ENCODE data around the gene FAM118B.

The FAM118B gene

DNA sequence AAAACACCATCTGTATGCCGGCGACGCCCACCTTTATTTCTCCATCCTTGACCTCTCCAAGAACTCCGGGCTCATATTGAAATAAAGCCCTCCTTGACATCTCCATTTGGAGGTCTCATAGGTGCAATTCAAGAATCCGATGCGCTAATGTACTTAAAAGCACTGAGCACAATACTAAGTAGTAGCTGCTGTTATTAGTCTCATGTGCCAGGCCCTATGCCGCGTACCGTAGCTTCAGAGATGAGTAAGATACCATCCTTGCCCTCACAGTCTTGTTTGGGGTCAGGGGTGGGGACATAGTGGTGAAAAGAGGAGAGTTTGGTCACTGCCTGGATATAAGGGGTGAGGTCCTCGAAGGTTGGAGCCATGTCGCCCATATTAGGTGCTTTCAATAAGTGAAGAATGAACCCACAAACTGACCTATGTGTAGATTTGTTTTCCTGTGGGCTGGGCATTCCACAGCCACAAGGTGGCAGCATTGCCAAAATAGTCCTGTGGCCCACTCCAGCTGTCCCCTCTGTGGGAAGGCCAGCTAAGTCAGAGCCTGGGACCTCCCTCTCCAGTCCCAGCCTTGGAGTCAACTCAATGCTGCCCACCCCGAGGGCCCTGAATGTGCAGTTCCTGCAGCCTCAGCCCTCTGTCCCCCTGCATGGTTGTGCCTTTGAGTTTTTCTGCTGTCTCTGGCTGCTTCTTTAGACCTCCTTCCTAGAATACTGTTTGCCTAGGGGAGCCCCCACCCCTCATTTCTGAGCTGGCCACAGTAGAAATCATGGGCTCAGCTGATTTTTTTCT, 98.8 kb downstream of the FAM118B start:
- DNase-seq (ENCODE audit: low spot score), result peak; percentile 78

GRCh38 chr11:126310992-126311310, 99.4 kb downstream of the FAM118B start:
- DNase-seq (ENCODE audit: low spot score), result no peak

DNA sequence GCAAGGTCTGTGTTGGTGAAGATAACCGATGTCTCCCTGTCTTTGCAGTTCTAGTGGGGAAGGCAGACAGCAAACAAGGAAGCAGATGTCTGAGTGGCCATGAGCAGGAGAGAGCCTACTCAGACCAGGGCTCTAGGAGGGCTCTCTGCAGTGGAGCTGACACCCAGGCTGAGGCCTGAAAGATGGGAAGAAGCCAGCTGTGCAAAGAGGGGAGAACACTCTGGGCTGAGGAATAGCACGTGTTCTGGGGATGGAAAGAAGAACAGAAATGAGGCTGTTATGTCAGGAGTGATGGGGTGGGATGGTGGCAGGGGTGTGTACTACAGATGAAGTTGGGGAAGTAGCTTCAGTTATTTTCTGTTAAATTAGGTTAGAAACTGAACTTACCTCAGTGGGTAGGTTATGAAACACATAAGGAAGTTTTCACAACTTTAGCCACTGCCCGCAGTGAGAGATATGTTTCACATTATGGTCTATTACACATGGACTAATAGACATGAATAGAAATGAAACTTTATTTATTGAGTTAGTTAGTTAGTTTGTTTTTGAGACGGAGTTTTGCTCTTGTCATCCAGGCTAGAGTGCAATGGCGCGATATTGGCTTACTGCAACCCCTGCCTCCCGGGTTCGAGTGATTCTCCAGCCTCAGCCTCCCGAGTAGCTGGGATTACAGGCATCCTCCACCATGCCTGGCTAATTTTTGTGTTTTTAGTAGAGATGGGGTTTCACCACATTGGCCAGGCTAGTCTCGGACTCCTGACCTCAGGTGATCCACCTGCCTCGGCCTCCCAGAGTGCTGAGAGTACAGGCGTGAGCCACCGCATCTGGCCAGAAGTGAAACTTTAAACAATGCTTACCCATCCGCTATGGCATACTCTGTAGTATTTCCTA, 100.1 kb downstream of the FAM118B start:
- DNase-seq (ENCODE audit: low spot score), result no peak

All from hepatic stellate cell (primary cell).